Measurements from ENCODE around the gene SRRT.
"Not testable (repeated sequence)": the region's sequence is repeated elsewhere in the genome, so short reads cannot be mapped to it uniquely, and the experiment has no call there.

GRCh38 chr7:100910443-100910842, 35.5 kb downstream of the SRRT start:
- not testable (repeated sequence) for TF ChIP-seq CTCF (IDR thresholded peaks at IDR 0.05; ENCODE audit: insufficient read depth, low read length); GABPA (IDR thresholded peaks at IDR 0.05; ENCODE audit: low read depth); REST (IDR thresholded peaks at IDR 0.05; ENCODE audit: insufficient replicate concordance, low read depth)
